Smooth muscle cell (in vitro differentiated cells): ENCODE results near the gene ACOT12. TPM values are rescaled to one million over a fixed set of nuclear protein-coding genes. Genes with fewer than 3 reads are reported as not detected.

ENCODE experiments used
- DNase-seq: peaks from one replicate; lab custom pipeline; 2025; ENCODE audit not compliant: unreplicated experiment; lab: John Stamatoyannopoulos, UW
- H2AFZ ChIP-seq: fragments of 200-600 bp; sonication (generic); 2 replicates; pipeline ENCODE4 v1.6.0; 2016; ENCODE audit warnings: antibody characterized with exemption, low read depth, mild to moderate bottlenecking
- H3F3A ChIP-seq: fragments of 200-600 bp; sonication (generic); 2 replicates; pipeline ENCODE4 v1.6.0; 2017; ENCODE audit warnings: antibody characterized with exemption, low read depth
- H3K27ac ChIP-seq: fragments of 200-600 bp; sonication (generic); 2 replicates; pipeline ENCODE4 v1.5.1; 2016; ENCODE audit warnings: low read depth, mild to moderate bottlenecking
- H3K27me3 ChIP-seq: fragments of 200-600 bp; sonication (generic); 2 replicates; pipeline ENCODE4 v1.6.1; 2016; ENCODE audit warnings: low read depth, mild to moderate bottlenecking
- H3K36me3 ChIP-seq: fragments of 200-600 bp; sonication (generic); 2 replicates; pipeline ENCODE4 v1.5.1; 2016; ENCODE audit warnings: low read depth
- H3K4me1 ChIP-seq: fragments of 200-600 bp; sonication (generic); 2 replicates; pipeline ENCODE4 v1.5.1; 2016; ENCODE audit warnings: low read depth
- H3K4me2 ChIP-seq: fragments of 200-600 bp; sonication (generic); 2 replicates; pipeline ENCODE4 v1.6.0; 2016; ENCODE audit warnings: mild to moderate bottlenecking
- H3K4me3 ChIP-seq: fragments of 200-600 bp; sonication (generic); 2 replicates; pipeline ENCODE4 v1.5.1; 2016; ENCODE audit warnings: mild to moderate bottlenecking
- H3K79me2 ChIP-seq: fragments of 200-600 bp; sonication (generic); 2 replicates; pipeline ENCODE4 v1.6.0; 2016; ENCODE audit warnings: low read depth, mild to moderate bottlenecking
- H3K9ac ChIP-seq: fragments of 200-600 bp; sonication (generic); 2 replicates; pipeline ENCODE4 v1.6.0; 2016; ENCODE audit warnings: low read depth
- H3K9me3 ChIP-seq: fragments of 200-600 bp; sonication (generic); replicated peaks from 2 replicates; pipeline ENCODE4 v1.5.1; 2016; ENCODE audit warnings: low read depth
- H4K20me1 ChIP-seq: fragments of 200-600 bp; sonication (generic); 2 replicates; pipeline ENCODE4 v1.6.0; 2016; ENCODE audit warnings: low read depth
- WGBS: methylation state at CpG from one replicate; pipeline ENCODE4 v1.1.7; 2016; ENCODE audit warnings: low lambda C conversion rate; 5-methylcytosine and 5-hydroxymethylcytosine counted together
- polyA plus RNA-seq: library from polyadenylated mRNA; unstranded; fragments of >200 nt; fragmentation: Nextera tagmentation; extraction: Ambion mirVana; gene quantifications from 2 replicates; pipeline ENCODE4 v1.2.1, GENCODE V29; 2016
- total RNA-seq: library from RNA; depleted of rRNA; stranded (reverse); fragments of >200 nt; gene quantifications from 2 replicates; pipeline ENCODE4 v1.2.3, GENCODE V29; 2014
- TF ChIP-seq, protein P1 (sequence below): fragments of 200-600 bp; sonication (generic); IDR thresholded peaks from 2 replicates; pipeline ENCODE4 v1.5.1; 2017; ENCODE audit warnings: borderline replicate concordance, mild to moderate bottlenecking, antibody characterized with exemption; ENCODE audit not compliant: insufficient read depth, poor library complexity, severe bottlenecking

The ACOT12 gene
- total and polyA plus RNA-seq, 2 experiments from 2014 or later = not detected

DNA sequence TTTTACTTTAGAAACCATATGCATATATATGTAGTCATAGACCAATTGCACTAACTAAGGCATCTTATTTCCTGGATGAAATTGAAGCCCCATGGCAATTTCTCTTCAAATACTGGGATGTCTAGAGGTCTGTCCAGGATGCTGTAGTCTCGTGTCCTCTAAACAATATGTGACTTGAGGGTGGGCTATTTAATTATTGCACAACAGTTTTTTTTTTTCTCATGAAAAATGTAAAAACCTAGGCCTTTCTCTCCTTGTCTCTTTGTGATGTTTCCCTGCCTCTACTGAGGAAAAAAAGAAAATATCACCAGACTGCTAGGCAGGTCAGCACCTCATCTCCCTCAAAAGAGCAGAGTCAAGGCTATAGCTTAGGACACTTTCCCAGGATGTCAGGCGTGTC is 58.0 kb downstream of the ACOT12 start:
- no peaks in the 10 kb centered on the region for H3F3A ChIP-seq
- no peak for DNase-seq
- H3K9me3 ChIP-seq = no peaks in the 10 kb centered on the region
- H3K36me3 ChIP-seq = no peaks in the 10 kb centered on the region
- no peak overlapping the region for H3K9ac ChIP-seq
- no peak overlapping the region for H3K4me2 ChIP-seq
- H3K27me3 ChIP-seq = no peaks in the 10 kb centered on the region
- H3K79me2 ChIP-seq = no peaks in the 10 kb centered on the region
- no peaks in the 10 kb centered on the region for H3K4me1 ChIP-seq
- no peak overlapping the region for H2AFZ ChIP-seq
- TF ChIP-seq, protein P1, sequence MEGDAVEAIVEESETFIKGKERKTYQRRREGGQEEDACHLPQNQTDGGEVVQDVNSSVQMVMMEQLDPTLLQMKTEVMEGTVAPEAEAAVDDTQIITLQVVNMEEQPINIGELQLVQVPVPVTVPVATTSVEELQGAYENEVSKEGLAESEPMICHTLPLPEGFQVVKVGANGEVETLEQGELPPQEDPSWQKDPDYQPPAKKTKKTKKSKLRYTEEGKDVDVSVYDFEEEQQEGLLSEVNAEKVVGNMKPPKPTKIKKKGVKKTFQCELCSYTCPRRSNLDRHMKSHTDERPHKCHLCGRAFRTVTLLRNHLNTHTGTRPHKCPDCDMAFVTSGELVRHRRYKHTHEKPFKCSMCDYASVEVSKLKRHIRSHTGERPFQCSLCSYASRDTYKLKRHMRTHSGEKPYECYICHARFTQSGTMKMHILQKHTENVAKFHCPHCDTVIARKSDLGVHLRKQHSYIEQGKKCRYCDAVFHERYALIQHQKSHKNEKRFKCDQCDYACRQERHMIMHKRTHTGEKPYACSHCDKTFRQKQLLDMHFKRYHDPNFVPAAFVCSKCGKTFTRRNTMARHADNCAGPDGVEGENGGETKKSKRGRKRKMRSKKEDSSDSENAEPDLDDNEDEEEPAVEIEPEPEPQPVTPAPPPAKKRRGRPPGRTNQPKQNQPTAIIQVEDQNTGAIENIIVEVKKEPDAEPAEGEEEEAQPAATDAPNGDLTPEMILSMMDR = no peak
- H4K20me1 ChIP-seq = no peaks in the 10 kb centered on the region
- no peak overlapping the region for H3K27ac ChIP-seq
- WGBS = 91% methylated on average over 2 of the region's 2 CpGs
- no peak overlapping the region for H3K4me3 ChIP-seq

DNA sequence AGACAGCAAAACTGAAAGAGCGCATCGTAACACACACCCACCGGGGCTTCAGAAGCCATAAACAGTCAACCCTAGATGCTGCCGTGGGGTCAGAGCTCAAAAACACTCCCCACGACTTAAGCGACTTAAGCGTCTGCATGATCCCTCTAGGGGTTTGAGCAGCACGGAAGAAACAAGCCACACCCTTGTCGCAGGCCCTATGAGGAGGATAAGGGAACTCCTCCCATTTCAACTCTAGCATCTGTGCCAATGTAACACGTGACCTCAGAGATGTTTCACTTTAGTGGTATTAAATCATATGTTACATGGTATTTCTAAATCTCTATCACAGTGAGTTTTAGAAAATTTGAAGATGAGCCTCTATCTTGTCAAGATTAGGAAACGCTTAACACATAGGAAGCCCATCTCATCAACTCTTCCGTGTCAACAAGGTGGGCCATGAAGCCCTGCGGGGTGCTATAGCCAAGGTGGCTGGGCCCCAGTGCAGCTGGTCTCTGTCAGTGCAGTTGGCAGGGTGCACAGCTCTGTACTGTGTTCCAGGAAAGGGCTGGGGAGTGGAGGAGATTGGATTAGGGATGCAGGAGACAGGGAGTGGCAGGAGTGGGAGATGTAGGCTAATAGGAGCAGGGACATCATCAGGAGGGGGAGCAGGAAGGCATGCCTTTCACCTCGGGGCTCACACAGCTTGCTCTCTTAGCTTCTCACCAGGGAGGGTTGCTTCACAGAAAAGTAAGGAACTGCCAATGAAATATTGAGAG is 59.5 kb downstream of the ACOT12 start:
- no peaks in the 10 kb centered on the region for H3F3A ChIP-seq
- H4K20me1 ChIP-seq = no peaks in the 10 kb centered on the region
- no peaks in the 10 kb centered on the region for H3K79me2 ChIP-seq
- H3K27me3 ChIP-seq = no peaks in the 10 kb centered on the region
- H3K27ac ChIP-seq = no peak overlapping the region
- no peaks in the 10 kb centered on the region for H3K36me3 ChIP-seq
- no peak overlapping the region for H3K4me3 ChIP-seq
- TF ChIP-seq, protein P1 = no peak
- no peaks in the 10 kb centered on the region for H3K9me3 ChIP-seq
- no peak overlapping the region for H3K9ac ChIP-seq
- no peak overlapping the region for H2AFZ ChIP-seq
- no peak for DNase-seq
- H3K4me2 ChIP-seq = no peak overlapping the region
- no peaks in the 10 kb centered on the region for H3K4me1 ChIP-seq
- WGBS = 75% methylated on average over 14 of the region's 14 CpGs

DNA sequence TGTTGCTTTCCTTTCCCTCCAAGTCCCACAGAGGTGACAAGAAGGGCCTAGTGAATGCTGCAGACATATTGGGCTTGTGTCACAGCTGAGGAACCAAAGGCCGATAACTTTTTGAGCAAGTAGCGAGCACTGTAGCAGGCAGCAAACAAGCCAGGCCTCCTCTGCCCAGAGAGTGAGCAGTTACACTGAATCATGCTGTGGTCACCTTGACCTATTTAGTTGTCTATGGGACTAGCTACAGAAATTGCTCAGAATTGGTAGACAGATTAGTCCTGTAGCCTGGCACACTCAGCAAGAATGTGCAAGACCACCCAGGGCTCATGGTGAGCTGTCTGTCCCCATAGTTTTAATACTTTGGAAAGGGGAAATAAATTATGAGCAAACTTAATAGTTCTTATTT is 67.4 kb downstream of the ACOT12 start:
- Histone ChIP-seq H2AFZ (no peak overlapping the region), H3K4me1 (no peaks in the 10 kb centered on the region), H3K27ac (no peak overlapping the region), H3K36me3 (no peaks in the 10 kb centered on the region), H3K27me3 (no peaks in the 10 kb centered on the region), H3K4me3 (no peak overlapping the region), H3K79me2 (no peaks in the 10 kb centered on the region), H3K9me3 (no peaks in the 10 kb centered on the region), H3F3A (no peaks in the 10 kb centered on the region), H4K20me1 (no peaks in the 10 kb centered on the region), H3K9ac (no peak overlapping the region), H3K4me2 (no peak overlapping the region)
- WGBS = 87% methylated on average over 2 of the region's 2 CpGs
- no peak for DNase-seq
- TF ChIP-seq, protein P1 = no peak

DNA sequence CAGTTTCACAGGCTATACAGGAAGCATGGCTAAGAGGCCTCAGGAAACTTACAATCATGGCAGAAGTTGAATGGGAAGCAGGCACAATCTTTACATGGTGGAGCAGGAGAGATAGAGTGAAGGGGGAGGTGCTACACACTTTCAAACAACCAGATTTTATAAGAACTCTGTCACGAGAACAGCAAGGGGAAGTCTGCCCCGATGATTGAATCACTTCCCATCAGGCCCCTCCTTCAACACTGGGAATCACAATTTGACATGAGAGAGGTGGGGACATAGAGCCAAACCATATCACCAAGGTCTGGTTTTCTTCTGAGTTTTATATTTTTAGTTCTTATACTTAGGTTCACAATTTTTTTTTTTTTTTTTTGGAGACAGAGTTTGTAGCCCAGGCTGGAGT is 76.4 kb downstream of the ACOT12 start:
- Histone ChIP-seq H3K27me3 (no peaks in the 10 kb centered on the region), H3K4me2 (no peak overlapping the region), H3K9ac (no peak overlapping the region), H3K4me3 (no peak overlapping the region), H2AFZ (no peak overlapping the region), H3F3A (no peaks in the 10 kb centered on the region), H4K20me1 (no peaks in the 10 kb centered on the region), H3K36me3 (peaks cover 5% of the 10 kb centered on the region), H3K27ac (no peak overlapping the region), H3K9me3 (no peaks in the 10 kb centered on the region), H3K4me1 (no peaks in the 10 kb centered on the region), H3K79me2 (no peaks in the 10 kb centered on the region)
- no peak for DNase-seq
- 88% methylated on average over 2 of the region's 2 CpGs for WGBS
- TF ChIP-seq, protein P1 = no peak
